HEK293 (cell line): ENCODE data around the gene CDC26.

Experiments
- CTCF ChIA-PET: fragments of 350-600 bp; formaldehyde crosslinking; extraction: SDS; loops from one replicate; lab custom pipeline; 2021; ENCODE audit warnings: antibody characterized with exemption; lab: Yijun Ruan, JAX
- POLR2A ChIA-PET: fragments of 300-600 bp; formaldehyde crosslinking; extraction: SDS; loops from one replicate; lab custom pipeline; 2020; ENCODE audit warnings: antibody characterized with exemption, inconsistent platforms; lab: Yijun Ruan, JAX
- H3K27ac ChIP-seq: fragments of 200-500 bp; sonication (Bioruptor generic); 2 replicates; pipeline ENCODE4 v1.5.1; 2014; ENCODE audit warnings: low read depth, low read length, control low read depth, inconsistent platforms; ENCODE audit errors: extremely low read depth
- H3K36me3 ChIP-seq, 2 experiments: fragments of 200-500 bp in 1 of 2; sonication (Bioruptor generic) in 1 of 2; 1 replicate in 1 of 2; 2 replicates in 1 of 2; pipeline ENCODE4 v1.5.1; 2014 to 2017; ENCODE audit warnings: inconsistent platforms in 2 of 2, low read length in 2 of 2; ENCODE audit not compliant: control insufficient read depth in 2 of 2, insufficient read depth in 1 of 2
- H3K4me1 ChIP-seq: fragments of 200-500 bp; sonication (Bioruptor generic); 2 replicates; pipeline ENCODE4 v1.5.1; 2014; ENCODE audit warnings: mild to moderate bottlenecking, low read length, inconsistent platforms; ENCODE audit not compliant: control insufficient read depth, insufficient read depth
- H3K4me3 ChIP-seq: 2 replicates; pipeline ENCODE4 v1.5.1; 2011; ENCODE audit warnings: low read depth, mild to moderate bottlenecking, control low read depth, low read length, moderate library complexity
- H3K9me3 ChIP-seq: fragments of 200-500 bp; sonication (Bioruptor generic); 2 replicates; pipeline ENCODE4 v1.5.1; 2014; ENCODE audit warnings: low read depth, low read length, inconsistent platforms; ENCODE audit not compliant: control insufficient read depth, insufficient read depth
- AEBP2 ChIP-seq: fragments of 450-650 bp; formaldehyde crosslinking; IDR thresholded peaks from 2 replicates; pipeline ENCODE4 v1.5.1; 2016; ENCODE audit warnings: missing biosample characterization, missing genetic modification characterization, borderline replicate concordance
- GLIS2 ChIP-seq: fragments of 450-650 bp; formaldehyde crosslinking; IDR thresholded peaks from 2 replicates; pipeline ENCODE4 v1.5.1; 2016; ENCODE audit warnings: missing biosample characterization, missing genetic modification characterization
- MYNN ChIP-seq: fragments of 450-650 bp; formaldehyde crosslinking; IDR thresholded peaks from 2 replicates; pipeline ENCODE4 v1.5.1; 2016; ENCODE audit warnings: missing biosample characterization, missing genetic modification characterization, borderline replicate concordance
- PRDM2 ChIP-seq: fragments of 450-650 bp; formaldehyde crosslinking; IDR thresholded peaks from 2 replicates; pipeline ENCODE4 v1.5.1; 2016; ENCODE audit warnings: missing biosample characterization, missing genetic modification characterization, borderline replicate concordance
- ZBTB20 ChIP-seq: fragments of 450-650 bp; formaldehyde crosslinking; IDR thresholded peaks from 2 replicates; pipeline ENCODE4 v1.5.1; 2016; ENCODE audit warnings: missing biosample characterization, missing genetic modification characterization
- ZBTB21 ChIP-seq: fragments of 450-650 bp; formaldehyde crosslinking; IDR thresholded peaks from 2 replicates; pipeline ENCODE4 v1.5.1; 2017; ENCODE audit warnings: missing biosample characterization, missing genetic modification characterization
- ZEB2 ChIP-seq: fragments of 450-650 bp; formaldehyde crosslinking; IDR thresholded peaks from 2 replicates; pipeline ENCODE4 v1.5.1; 2016; ENCODE audit warnings: missing biosample characterization, missing genetic modification characterization
- ZFP37 ChIP-seq: fragments of 450-650 bp; formaldehyde crosslinking; IDR thresholded peaks from 2 replicates; pipeline ENCODE4 v1.5.1; 2016; ENCODE audit warnings: missing biosample characterization, missing genetic modification characterization
- ZFP41 ChIP-seq: fragments of 450-650 bp; formaldehyde crosslinking; IDR thresholded peaks from 2 replicates; pipeline ENCODE4 v1.5.1; 2016; ENCODE audit warnings: missing biosample characterization, missing genetic modification characterization, borderline replicate concordance
- ZIC2 ChIP-seq: fragments of 450-650 bp; formaldehyde crosslinking; IDR thresholded peaks from 2 replicates; pipeline ENCODE4 v1.5.1; 2016; ENCODE audit warnings: missing biosample characterization, missing genetic modification characterization
- ZNF184 ChIP-seq: fragments of 450-650 bp; IDR thresholded peaks from 2 replicates; pipeline ENCODE4 v1.5.1; 2018; ENCODE audit warnings: missing biosample characterization, mild to moderate bottlenecking, missing genetic modification characterization
- ZNF202 ChIP-seq: fragments of 450-650 bp; formaldehyde crosslinking; IDR thresholded peaks from 2 replicates; pipeline ENCODE4 v1.5.1; 2016; ENCODE audit warnings: missing biosample characterization, missing genetic modification characterization, borderline replicate concordance
- ZNF354C ChIP-seq: fragments of 450-650 bp; formaldehyde crosslinking; IDR thresholded peaks from 2 replicates; pipeline ENCODE4 v1.5.1; 2016; ENCODE audit warnings: missing biosample characterization, missing genetic modification characterization, low read depth, borderline replicate concordance
- ZNF362 ChIP-seq: fragments of 450-650 bp; formaldehyde crosslinking; IDR thresholded peaks from 2 replicates; pipeline ENCODE4 v1.5.1; 2016; ENCODE audit warnings: missing biosample characterization, missing genetic modification characterization
- ZNF394 ChIP-seq: fragments of 450-650 bp; formaldehyde crosslinking; IDR thresholded peaks from 2 replicates; pipeline ENCODE4 v1.5.1; 2016; ENCODE audit warnings: missing biosample characterization, missing genetic modification characterization, mild to moderate bottlenecking, moderate library complexity, borderline replicate concordance
- ZNF610 ChIP-seq: fragments of 450-650 bp; formaldehyde crosslinking; IDR thresholded peaks from 2 replicates; pipeline ENCODE4 v1.5.1; 2016; ENCODE audit warnings: missing biosample characterization, missing genetic modification characterization, borderline replicate concordance
- ZNF626 ChIP-seq: fragments of 450-650 bp; sonication (Bioruptor Pico); formaldehyde crosslinking; IDR thresholded peaks from 2 replicates; pipeline ENCODE4 v1.5.1; 2018; ENCODE audit warnings: missing biosample characterization, missing genetic modification characterization, inconsistent platforms
- ZNF645 ChIP-seq: fragments of 450-650 bp; formaldehyde crosslinking; IDR thresholded peaks from 2 replicates; pipeline ENCODE4; 2016; ENCODE audit warnings: missing biosample characterization, missing genetic modification characterization
- ZNF692 ChIP-seq: fragments of 450-650 bp; formaldehyde crosslinking; IDR thresholded peaks from 2 replicates; pipeline ENCODE4 v1.5.1; 2016; ENCODE audit warnings: missing biosample characterization, missing genetic modification characterization
- ZSCAN18 ChIP-seq: fragments of 450-650 bp; formaldehyde crosslinking; IDR thresholded peaks from 2 replicates; pipeline ENCODE4 v1.5.1; 2016; ENCODE audit warnings: missing biosample characterization, missing genetic modification characterization

CDC26 gene

GRCh38 chr9:113275157-113276131 is at the start of gene CDC26, which contains the start of gene PRPF4:
TSS of gene CDC26 (minus strand) at chr9:113275572. CDS start at chr9:113272507, 3,065 bp downstream.
TSS of gene PRPF4 (plus strand) at chr9:113275658. CDS start at chr9:113275744, 86 bp downstream.
- H3K4me3 ChIP-seq: peak within 1 kb of the TSS; percentile 85
- 0 out of 2 replicates have a peak, but pooled peaks cover 3% of the 10 kb centered on the region for H3K4me1 ChIP-seq
- ChIA-PET CTCF (interaction anchor here (0.6 to 5.6 kb wide), 35 partner anchors 9 to 772 kb away, joined by 3 to 64 read pairs (median 5); partner anchors contain the start of genes ALAD, BSPRY, FKBP15 and SLC31A1), POLR2A (interaction anchor here (0.6 to 4.5 kb wide), 21 partner anchors 9 to 383 kb away, joined by 3 to 44 read pairs (median 6); partner anchors contain the start of genes ALAD, BSPRY, C9orf43 and FKBP15)
- H3K9me3 ChIP-seq: no peaks in the 10 kb centered on the region
- H3K36me3 ChIP-seq: peaks cover 33 to 64% of the 10 kb centered on the region in 2 experiments
- peak within 1 kb of the TSS; percentile 49 for H3K27ac ChIP-seq
- no peak for TF ChIP-seq ZIC2 (tag by site-specific recombination)
- TF ChIP-seq ZFP37: 0 out of 2 replicates have a peak, but pooled peaks have one; percentile 19
- no peak for TF ChIP-seq ZNF626 (tag by site-specific recombination)
- 0 out of 2 replicates have a peak, but pooled peaks have one; percentile 16 for TF ChIP-seq ZEB2 (tag by site-specific recombination)
- no peak for TF ChIP-seq ZNF184 (tag by site-specific recombination)
- no peak for TF ChIP-seq ZNF202 (tag by site-specific recombination)
- no peak; the same call in 1 of the 2 replicates for TF ChIP-seq ZNF610 (tag by site-specific recombination)
- no peak for TF ChIP-seq ZSCAN18
- TF ChIP-seq ZNF645 (tag by site-specific recombination): no peak
- peak; percentile 40; the same call in 1 of the 2 replicates for TF ChIP-seq ZNF692 (tag by site-specific recombination)
- TF ChIP-seq ZBTB20: peak; percentile 57; the same call in 1 of the 2 replicates
- no peak for TF ChIP-seq AEBP2
- peak; percentile 87 for TF ChIP-seq GLIS2 (tag by site-specific recombination)
- TF ChIP-seq ZBTB21 (tag by site-specific recombination): peak; percentile 99
- TF ChIP-seq ZFP41: no peak
- TF ChIP-seq ZNF394 (tag by site-specific recombination): peak; percentile 49
- no peak for TF ChIP-seq MYNN (tag by site-specific recombination)
- TF ChIP-seq ZNF354C (tag by site-specific recombination): no peak
- TF ChIP-seq ZNF362 (tag by site-specific recombination): no peak
- no peak for TF ChIP-seq PRDM2 (tag by site-specific recombination)
